Fibroblast of lung (primary cell): ENCODE results near the gene GRK3.

Experiments used
- CTCF ChIP-seq, 2 donors: IDR thresholded peaks in 1 of 2; conservative IDR thresholded peaks in 1 of 2; 1 replicate in 1 of 2; 2 replicates in 1 of 2; pipeline ENCODE4 v1.5.1; 2011 to 2012; ENCODE audit warnings: low read length in 2 of 2, control low read depth in 1 of 2, inconsistent platforms in 1 of 2, low read depth in 1 of 2, mild to moderate bottlenecking in 1 of 2
- EZH2 ChIP-seq: IDR thresholded peaks from 2 replicates; pipeline ENCODE4 v1.5.1; 2012; ENCODE audit warnings: low read length, control low read depth, mild to moderate bottlenecking; ENCODE audit errors: missing control alignments

DNA sequence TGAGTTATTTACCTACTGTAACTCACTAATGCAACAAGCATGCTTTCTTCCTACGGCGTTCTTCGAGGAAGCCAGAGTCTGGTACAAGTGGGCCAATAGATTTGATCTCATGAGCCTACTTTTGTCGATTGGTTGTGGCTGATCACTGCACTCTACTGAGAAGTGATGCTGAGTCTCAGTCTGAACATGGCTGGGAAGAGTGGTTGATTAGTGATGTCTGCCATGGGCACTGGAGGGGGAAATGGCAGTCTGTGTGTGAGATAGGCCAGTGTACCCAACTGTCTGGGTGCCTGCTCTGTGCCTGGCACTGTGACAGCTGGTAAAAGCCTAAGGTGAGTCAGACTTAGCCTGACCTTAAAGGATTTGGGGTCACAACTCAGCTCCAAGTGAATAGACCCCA is 205.9 kb downstream of the GRK3 start:
- no peak for TF ChIP-seq CTCF (conservative IDR thresholded peaks at IDR 0.05 in 1 of 2, IDR thresholded peaks at IDR 0.05 in 1 of 2; ENCODE audit: low read depth in 1 of 2, low read length in 2 of 2)
- no peak for TF ChIP-seq EZH2
